Hepatocyte (in vitro differentiated cells): ENCODE data around the gene GNG12.

Experiments used
- CTCF ChIP-seq: fragments of 200-600 bp; sonication (generic); IDR thresholded peaks from 2 replicates; pipeline ENCODE4 v1.5.1; 2016; ENCODE audit warnings: antibody characterized with exemption, mild to moderate bottlenecking; ENCODE audit not compliant: poor library complexity
- EZH2 ChIP-seq: fragments of 200-600 bp; sonication (generic); IDR thresholded peaks from 2 replicates; pipeline ENCODE4 v1.6.1; 2016; ENCODE audit warnings: antibody characterized with exemption, mild to moderate bottlenecking, borderline replicate concordance

GRCh38 chr1:67729872-67730271 is 103.4 kb downstream of the GNG12 start:
- TF ChIP-seq CTCF (no peak), EZH2 (no peak)
